ENCODE results near the gene SLC20A1. TPM values are rescaled to one million over a fixed set of nuclear protein-coding genes. Genes with fewer than 3 reads are reported as not detected.

The SLC20A1 gene
- total RNA-seq, 1 experiment from 2014 or later = 99.9 TPM

DNA sequence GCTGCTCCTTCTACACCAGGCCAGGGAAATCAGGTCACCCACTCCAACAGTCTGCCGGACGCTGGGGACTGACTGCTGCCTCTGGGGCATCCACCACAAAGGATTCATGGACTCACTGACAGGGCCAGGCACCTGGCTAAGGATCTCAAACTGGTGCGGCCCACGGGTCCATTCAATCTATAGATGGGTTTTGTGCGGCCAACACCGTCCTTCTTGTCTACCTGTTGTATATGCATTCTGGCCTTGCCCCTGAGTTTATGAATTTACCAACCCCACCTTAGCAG is 10.9 kb upstream of the SLC20A1 start:
- peaks cover 34% of the 10 kb centered on the region for H3K4me1 ChIP-seq (replicated peaks; ENCODE audit: insufficient read depth)
- H3K79me2 ChIP-seq (ENCODE audit: low read depth) = no peaks in the 10 kb centered on the region
- H3K9me3 ChIP-seq (ENCODE audit: insufficient read depth, low read depth) = no peaks in the 10 kb centered on the region
- H3F3A ChIP-seq (ENCODE audit: insufficient read depth, low read depth) = peaks cover 8% of the 10 kb centered on the region
- H3K4me2 ChIP-seq = no peak overlapping the region
- no peaks in the 10 kb centered on the region for H4K20me1 ChIP-seq (ENCODE audit: insufficient read depth)
- no peaks in the 10 kb centered on the region for H3K9me2 ChIP-seq (ENCODE audit: insufficient read depth)
- BruUV-seq (replicated peaks) = no TSS peak
- DNase-seq = no peak
- no peaks in the 10 kb centered on the region for H3K36me3 ChIP-seq (ENCODE audit: low read depth)
- H3K27ac ChIP-seq = no peak overlapping the region
- ChIA-PET POLR2A (ENCODE audit: unreplicated experiment) (interaction anchor here (0.6 kb wide), 1 partner anchor 11 kb away, joined by 4 read pairs; the partner anchor contains the start of gene SLC20A1), CTCF (no interaction called here)
- H3K4me3 ChIP-seq = no peak overlapping the region
- no peak for TF ChIP-seq EZH2 (IDR thresholded peaks at IDR 0.05; ENCODE audit: low read depth)
- TF ChIP-seq, protein P1, sequence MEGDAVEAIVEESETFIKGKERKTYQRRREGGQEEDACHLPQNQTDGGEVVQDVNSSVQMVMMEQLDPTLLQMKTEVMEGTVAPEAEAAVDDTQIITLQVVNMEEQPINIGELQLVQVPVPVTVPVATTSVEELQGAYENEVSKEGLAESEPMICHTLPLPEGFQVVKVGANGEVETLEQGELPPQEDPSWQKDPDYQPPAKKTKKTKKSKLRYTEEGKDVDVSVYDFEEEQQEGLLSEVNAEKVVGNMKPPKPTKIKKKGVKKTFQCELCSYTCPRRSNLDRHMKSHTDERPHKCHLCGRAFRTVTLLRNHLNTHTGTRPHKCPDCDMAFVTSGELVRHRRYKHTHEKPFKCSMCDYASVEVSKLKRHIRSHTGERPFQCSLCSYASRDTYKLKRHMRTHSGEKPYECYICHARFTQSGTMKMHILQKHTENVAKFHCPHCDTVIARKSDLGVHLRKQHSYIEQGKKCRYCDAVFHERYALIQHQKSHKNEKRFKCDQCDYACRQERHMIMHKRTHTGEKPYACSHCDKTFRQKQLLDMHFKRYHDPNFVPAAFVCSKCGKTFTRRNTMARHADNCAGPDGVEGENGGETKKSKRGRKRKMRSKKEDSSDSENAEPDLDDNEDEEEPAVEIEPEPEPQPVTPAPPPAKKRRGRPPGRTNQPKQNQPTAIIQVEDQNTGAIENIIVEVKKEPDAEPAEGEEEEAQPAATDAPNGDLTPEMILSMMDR (conservative IDR thresholded peaks at IDR 0.05) = no peak
- no peak overlapping the region for H2AFZ ChIP-seq
- intact Hi-C loops (cut with micrococcal nuclease; ENCODE audit: unreplicated experiment) = no loop called here
- H3K27me3 ChIP-seq (ENCODE audit: insufficient read depth, low read depth) = no peaks in the 10 kb centered on the region

DNA sequence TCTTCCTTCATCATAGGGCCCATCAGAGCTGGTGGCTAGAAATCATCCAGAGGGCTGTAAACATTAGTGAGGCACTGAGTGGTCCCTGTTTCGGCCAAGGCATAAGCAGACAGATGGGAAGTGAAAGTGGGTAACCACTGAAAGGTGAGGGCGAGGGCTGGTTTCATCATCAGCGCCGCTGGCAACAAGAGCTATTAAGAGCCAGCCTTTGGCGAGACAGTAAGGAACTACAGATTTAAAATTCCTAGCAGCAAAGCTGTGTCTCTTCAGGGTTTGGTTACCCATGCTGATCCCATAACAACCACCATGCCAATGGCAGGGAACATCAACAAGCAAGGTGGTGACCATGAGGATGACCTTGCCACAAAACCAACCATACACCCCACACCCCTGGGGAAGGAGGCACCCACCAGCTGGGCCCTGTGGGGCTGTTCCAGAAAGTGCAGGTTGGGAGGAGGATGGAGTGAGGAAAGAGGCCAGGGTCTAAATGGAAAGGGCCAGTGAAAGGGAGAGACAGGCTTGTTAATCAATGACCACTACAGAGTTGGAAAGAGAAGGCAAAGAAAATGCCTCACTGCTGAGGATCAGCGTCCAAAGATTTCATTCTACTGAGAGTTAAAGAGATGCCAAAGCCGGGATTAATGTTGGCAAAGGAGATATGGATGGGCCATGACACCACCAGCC is 9.0 kb upstream of the SLC20A1 start:
- no peak for TF ChIP-seq EZH2 (IDR thresholded peaks at IDR 0.05; ENCODE audit: low read depth)
- TF ChIP-seq, protein P1 (conservative IDR thresholded peaks at IDR 0.05) = no peak
- intact Hi-C loops (cut with micrococcal nuclease; ENCODE audit: unreplicated experiment) = no loop called here
- Histone ChIP-seq H3K9me3 (ENCODE audit: insufficient read depth, low read depth) (no peaks in the 10 kb centered on the region), H3K4me1 (replicated peaks; ENCODE audit: insufficient read depth) (peaks cover 36% of the 10 kb centered on the region), H3K36me3 (ENCODE audit: low read depth) (no peaks in the 10 kb centered on the region), H3K27ac (no peak overlapping the region), H3K4me3 (no peak overlapping the region), H3K9me2 (ENCODE audit: insufficient read depth) (no peaks in the 10 kb centered on the region), H3K27me3 (ENCODE audit: insufficient read depth, low read depth) (no peaks in the 10 kb centered on the region), H3F3A (ENCODE audit: insufficient read depth, low read depth) (peaks cover 27% of the 10 kb centered on the region), H2AFZ (no peak overlapping the region), H3K79me2 (ENCODE audit: low read depth) (peaks cover 3% of the 10 kb centered on the region), H3K4me2 (no peak overlapping the region), H4K20me1 (ENCODE audit: insufficient read depth) (no peaks in the 10 kb centered on the region)
- ChIA-PET CTCF (no interaction called here), POLR2A (ENCODE audit: unreplicated experiment) (interaction anchor here (0.6 kb wide), 1 partner anchor 753 kb away, joined by 4 read pairs; no protein-coding TSS in a partner anchor)
- DNase-seq = no peak
- BruUV-seq (replicated peaks) = no TSS peak

DNA sequence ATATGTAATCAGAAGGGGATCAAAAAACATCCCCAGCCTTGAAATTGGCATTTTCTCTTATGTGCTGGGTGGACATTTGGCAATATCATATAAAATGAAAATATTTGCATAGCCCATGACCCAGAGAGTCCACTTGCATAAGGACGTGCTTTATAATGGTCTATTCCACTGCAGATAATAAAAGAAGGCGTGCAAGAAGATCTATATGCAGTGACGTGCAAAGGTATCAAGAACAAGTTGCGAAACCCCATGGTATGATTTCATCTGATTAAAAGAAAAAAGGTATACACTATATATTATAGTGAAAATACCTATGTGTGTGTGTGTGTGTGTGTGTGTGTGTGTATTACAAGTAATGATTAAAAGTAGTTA is 8.5 kb upstream of the SLC20A1 start:
- no peaks in the 10 kb centered on the region for H3K9me3 ChIP-seq (ENCODE audit: insufficient read depth, low read depth)
- no peak overlapping the region for H3K4me2 ChIP-seq
- DNase-seq = no peak
- intact Hi-C loops (cut with micrococcal nuclease; ENCODE audit: unreplicated experiment) = no loop called here
- H3K27ac ChIP-seq = no peak overlapping the region
- H3K4me3 ChIP-seq = no peak overlapping the region
- H3F3A ChIP-seq (ENCODE audit: insufficient read depth, low read depth) = peaks cover 32% of the 10 kb centered on the region
- no peaks in the 10 kb centered on the region for H3K27me3 ChIP-seq (ENCODE audit: insufficient read depth, low read depth)
- ChIA-PET CTCF (no interaction called here), POLR2A (ENCODE audit: unreplicated experiment) (interaction anchor here (0.6 kb wide), 1 partner anchor 754 kb away, joined by 4 read pairs; no protein-coding TSS in a partner anchor)
- peaks cover 40% of the 10 kb centered on the region for H3K4me1 ChIP-seq (replicated peaks; ENCODE audit: insufficient read depth)
- H3K9me2 ChIP-seq (ENCODE audit: insufficient read depth) = no peaks in the 10 kb centered on the region
- H4K20me1 ChIP-seq (ENCODE audit: insufficient read depth) = no peaks in the 10 kb centered on the region
- no peak overlapping the region for H2AFZ ChIP-seq
- peaks cover 8% of the 10 kb centered on the region for H3K79me2 ChIP-seq (ENCODE audit: low read depth)
- H3K36me3 ChIP-seq (ENCODE audit: low read depth) = no peaks in the 10 kb centered on the region
- BruUV-seq (replicated peaks) = no TSS peak
- TF ChIP-seq, protein P1 (conservative IDR thresholded peaks at IDR 0.05) = no peak
- no peak for TF ChIP-seq EZH2 (IDR thresholded peaks at IDR 0.05; ENCODE audit: low read depth)
